HG02642 (cell line): ENCODE measurements around the gene GGCX.
A peak's percentile ranks its signal among the peaks of the same experiment; 100 is the strongest.
"Not testable (repeated sequence)": the region's sequence is repeated elsewhere in the genome, so short reads cannot be mapped to it uniquely, and the experiment has no call there.

Experiments
- ATAC-seq: cut with Tn5 transposase; IDR thresholded peaks from one replicate; pipeline ENCODE4 v1.9.1; 2021; ENCODE audit warnings: mild to moderate bottlenecking; ENCODE audit not compliant: unreplicated experiment, poor library complexity

GGCX gene

GRCh38 chr2:85544915-85545779 lies 16.1 kb downstream of the GGCX start:
- ATAC-seq = not testable (repeated sequence)

- ATAC-seq = not testable (repeated sequence)
These were observed 17.0 kb downstream of the GGCX start for GRCh38 chr2:85544254-85544691.

GRCh38 chr2:85542777-85543176 lies 18.5 kb downstream of the GGCX start:
- ATAC-seq = no peak

GRCh38 chr2:85541753-85542457 lies 19.4 kb downstream of the GGCX start:
- ATAC-seq = no peak

- no peak for ATAC-seq
These were observed 20.0 kb downstream of the GGCX start for GRCh38 chr2:85541262-85541661.

- no peak for ATAC-seq
These were observed 21.1 kb downstream of the GGCX start for GRCh38 chr2:85540133-85540648.

GRCh38 chr2:85539361-85540132 lies 21.7 kb downstream of the GGCX start:
- peak; percentile 43 for ATAC-seq

- ATAC-seq = peak; percentile 77
These were observed 22.6 kb downstream of the GGCX start, which contains the start of gene MAT2A for GRCh38 chr2:85538507-85539360. MAT2A (plus strand) TSS chr2:85539168; CDS start chr2:85539288, 120 bp downstream.

- ATAC-seq = no peak
These were observed 23.4 kb downstream of the GGCX start for GRCh38 chr2:85537600-85538506.

- ATAC-seq = no peak
These were observed 24.8 kb downstream of the GGCX start for GRCh38 chr2:85536479-85536878.

- no peak for ATAC-seq
These were observed 26.4 kb downstream of the GGCX start for GRCh38 chr2:85534881-85535280.

GRCh38 chr2:85534099-85534498 lies 27.2 kb downstream of the GGCX start:
- no peak for ATAC-seq

- ATAC-seq = no peak
These were observed 29.7 kb downstream of the GGCX start for GRCh38 chr2:85531589-85531988.

GRCh38 chr2:85529809-85530208 lies 31.5 kb downstream of the GGCX start:
- no peak for ATAC-seq

- ATAC-seq = no peak
These were observed 32.9 kb downstream of the GGCX start for GRCh38 chr2:85528355-85528754.

GRCh38 chr2:85527787-85528186 lies 33.5 kb downstream of the GGCX start:
- ATAC-seq = no peak

- ATAC-seq = no peak
These were observed 35.7 kb downstream of the GGCX start for GRCh38 chr2:85525567-85525966.

GRCh38 chr2:85525029-85525428 lies 36.3 kb downstream of the GGCX start:
- ATAC-seq = no peak
